Astrocyte (in vitro differentiated cells and primary cell): ENCODE results near the gene THYN1. TPM values are rescaled to one million over a fixed set of nuclear protein-coding genes. Genes with fewer than 3 reads are reported as not detected.

Experiments
- DNase-seq: peaks from one replicate; pipeline ENCODE4 v3.0.0-alpha.2; 2010; ENCODE audit warnings: low read depth
- FAIRE-seq: peaks from 2 replicates; lab custom pipeline; 2011; peaks lifted over from hg19 to GRCh38; lab: Jason Lieb, UNC
- H2AFZ ChIP-seq: 2 replicates; pipeline ENCODE4 v1.6.0; 2012; ENCODE audit warnings: low read depth, low read length, inconsistent platforms
- H3K27ac ChIP-seq: 2 replicates; pipeline ENCODE4 v1.5.1; 2011; ENCODE audit warnings: low read depth, low read length, inconsistent platforms
- H3K27me3 ChIP-seq: 2 replicates; pipeline ENCODE4 v1.6.0; 2011; ENCODE audit warnings: low read length, inconsistent platforms; ENCODE audit not compliant: insufficient read depth
- H3K36me3 ChIP-seq: 2 replicates; pipeline ENCODE4 v1.5.1; 2011; ENCODE audit warnings: low read length, inconsistent platforms; ENCODE audit not compliant: insufficient read depth
- H3K4me1 ChIP-seq: 2 replicates; pipeline ENCODE4 v1.5.1; 2011; ENCODE audit warnings: low read length, inconsistent platforms; ENCODE audit not compliant: insufficient read depth
- H3K4me2 ChIP-seq: 2 replicates; pipeline ENCODE4 v1.6.0; 2012; ENCODE audit warnings: low read length, inconsistent platforms
- H3K4me3 ChIP-seq: 2 replicates; pipeline ENCODE4 v1.5.1; 2011; ENCODE audit warnings: low read depth, mild to moderate bottlenecking, low read length, inconsistent platforms; ENCODE audit not compliant: insufficient read depth
- H3K79me2 ChIP-seq: 2 replicates; pipeline ENCODE4 v1.6.0; 2012; ENCODE audit warnings: mild to moderate bottlenecking, low read length, inconsistent platforms; ENCODE audit not compliant: insufficient read depth
- H3K9ac ChIP-seq: 2 replicates; pipeline ENCODE4 v1.6.0; 2012; ENCODE audit warnings: mild to moderate bottlenecking, low read length, inconsistent platforms
- H3K9me3 ChIP-seq: 2 replicates; pipeline ENCODE4 v1.5.1; 2012; ENCODE audit warnings: low read depth, mild to moderate bottlenecking, low read length, inconsistent platforms; ENCODE audit not compliant: insufficient read depth
- H4K20me1 ChIP-seq: 2 replicates; pipeline ENCODE4 v1.6.0; 2012; ENCODE audit warnings: low read length, inconsistent platforms; ENCODE audit not compliant: insufficient read depth
- H3K27ac Mint-ChIP-seq: one replicate; pipeline ENCODE4 v1.8.0; 2021; ENCODE audit warnings: mild to moderate bottlenecking, mixed read lengths; ENCODE audit not compliant: unreplicated experiment
- H3K27me3 Mint-ChIP-seq: one replicate; pipeline ENCODE4 v1.8.0; 2021; ENCODE audit warnings: low read depth, mixed read lengths; ENCODE audit not compliant: unreplicated experiment
- H3K36me3 Mint-ChIP-seq: one replicate; pipeline ENCODE4 v1.8.0; 2021; ENCODE audit warnings: low read depth, mixed read lengths; ENCODE audit not compliant: unreplicated experiment
- H3K4me1 Mint-ChIP-seq: one replicate; pipeline ENCODE4 v1.8.0; 2021; ENCODE audit warnings: low read depth, mixed read lengths; ENCODE audit not compliant: unreplicated experiment
- H3K4me3 Mint-ChIP-seq: one replicate; pipeline ENCODE4 v1.8.0; 2021; ENCODE audit warnings: mild to moderate bottlenecking, moderate library complexity, mixed read lengths; ENCODE audit not compliant: unreplicated experiment
- H3K9me3 Mint-ChIP-seq: one replicate; pipeline ENCODE4 v1.8.0; 2021; ENCODE audit warnings: mild to moderate bottlenecking, mixed read lengths; ENCODE audit not compliant: unreplicated experiment
- CTCF ChIP-seq: IDR thresholded peaks from 2 replicates; pipeline ENCODE4 v1.5.1; 2011; ENCODE audit warnings: low read depth, mild to moderate bottlenecking, inconsistent platforms, low read length, moderate library complexity; ENCODE audit not compliant: insufficient read depth
- EZH2 ChIP-seq: IDR thresholded peaks from 2 replicates; pipeline ENCODE4 v1.6.1; 2012; ENCODE audit warnings: mild to moderate bottlenecking, low read length, inconsistent platforms; ENCODE audit not compliant: insufficient read depth
- total RNA-seq: library from RNA; stranded (reverse); gene quantifications from 2 replicates; pipeline ENCODE4 v1.2.1, GENCODE V29; 2021

THYN1 gene
- total RNA-seq, 1 donor from 2014 or later = 30.5 TPM

- no peaks in the 10 kb centered on the region for H3K4me1 ChIP-seq
- no peaks in the 10 kb centered on the region for H3K36me3 ChIP-seq
- TF ChIP-seq EZH2 (no peak), CTCF (no peak)
- peaks cover 2% of the 10 kb centered on the region for H3K27me3 ChIP-seq
- Mint-ChIP-seq H3K4me1 (no peaks in the 10 kb centered on the region), H3K27me3 (peaks cover 19% of the 10 kb centered on the region), H3K36me3 (no peaks in the 10 kb centered on the region), H3K4me3 (no peak overlapping the region), H3K27ac (no peak overlapping the region), H3K9me3 (peaks cover 2% of the 10 kb centered on the region)
- H3K79me2 ChIP-seq = no peaks in the 10 kb centered on the region
- FAIRE-seq (no peak), DNase-seq (no peak)
- no peaks in the 10 kb centered on the region for H3K9me3 ChIP-seq
- H2AFZ ChIP-seq = no peak overlapping the region
- no peaks in the 10 kb centered on the region for H4K20me1 ChIP-seq
- no peak overlapping the region for H3K27ac ChIP-seq
- H3K9ac ChIP-seq = no peak overlapping the region
- no peak overlapping the region for H3K4me2 ChIP-seq
- no peak overlapping the region for H3K4me3 ChIP-seq
Measured at GRCh38 chr11:134293119-134294113, 40.3 kb upstream of the THYN1 start.

GRCh38 chr11:134292661-134293060 is 39.5 kb upstream of the THYN1 start:
- peaks cover 2% of the 10 kb centered on the region for H3K9me3 Mint-ChIP-seq
- H2AFZ ChIP-seq = no peak overlapping the region
- no peak for FAIRE-seq
- no peaks in the 10 kb centered on the region for H4K20me1 ChIP-seq
- H3K27ac ChIP-seq = no peak overlapping the region
- no peak overlapping the region for H3K27ac Mint-ChIP-seq
- H3K4me1 ChIP-seq = no peaks in the 10 kb centered on the region
- H3K27me3 ChIP-seq = peaks cover 2% of the 10 kb centered on the region
- no peak for DNase-seq
- H3K36me3 Mint-ChIP-seq = no peaks in the 10 kb centered on the region
- H3K9ac ChIP-seq = no peak overlapping the region
- no peak overlapping the region for H3K4me3 Mint-ChIP-seq
- no peak overlapping the region for H3K4me2 ChIP-seq
- no peaks in the 10 kb centered on the region for H3K9me3 ChIP-seq
- H3K79me2 ChIP-seq = no peaks in the 10 kb centered on the region
- H3K4me3 ChIP-seq = no peak overlapping the region
- no peak for TF ChIP-seq EZH2
- no peak for TF ChIP-seq CTCF
- no peaks in the 10 kb centered on the region for H3K4me1 Mint-ChIP-seq
- peaks cover 19% of the 10 kb centered on the region for H3K27me3 Mint-ChIP-seq
- H3K36me3 ChIP-seq = no peaks in the 10 kb centered on the region

GRCh38 chr11:134291196-134291595 is 38.0 kb upstream of the THYN1 start:
- no peaks in the 10 kb centered on the region for H3K36me3 ChIP-seq
- H3K79me2 ChIP-seq = no peaks in the 10 kb centered on the region
- TF ChIP-seq EZH2 (no peak), CTCF (no peak)
- peaks cover 19% of the 10 kb centered on the region for H3K27me3 Mint-ChIP-seq
- H3K4me2 ChIP-seq = no peak overlapping the region
- no peaks in the 10 kb centered on the region for H3K4me1 ChIP-seq
- H3K27ac ChIP-seq = no peak overlapping the region
- DNase-seq (no peak), FAIRE-seq (no peak)
- no peak overlapping the region for H3K4me3 ChIP-seq
- H3K9ac ChIP-seq = no peak overlapping the region
- no peak overlapping the region for H3K27ac Mint-ChIP-seq
- H2AFZ ChIP-seq = no peak overlapping the region
- peaks cover 2% of the 10 kb centered on the region for H3K9me3 Mint-ChIP-seq
- H3K27me3 ChIP-seq = peaks cover 2% of the 10 kb centered on the region
- H3K4me1 Mint-ChIP-seq = no peaks in the 10 kb centered on the region
- H4K20me1 ChIP-seq = no peaks in the 10 kb centered on the region
- no peaks in the 10 kb centered on the region for H3K36me3 Mint-ChIP-seq
- no peak overlapping the region for H3K4me3 Mint-ChIP-seq
- H3K9me3 ChIP-seq = no peaks in the 10 kb centered on the region
